HG03175 (cell line): Measurements from ENCODE around the gene PTPN13.

Experiments
- ATAC-seq: cut with Tn5 transposase; IDR thresholded peaks from one replicate; pipeline ENCODE4 v1.9.1; 2021; ENCODE audit warnings: mild to moderate bottlenecking, moderate library complexity; ENCODE audit not compliant: unreplicated experiment

PTPN13 gene

DNA sequence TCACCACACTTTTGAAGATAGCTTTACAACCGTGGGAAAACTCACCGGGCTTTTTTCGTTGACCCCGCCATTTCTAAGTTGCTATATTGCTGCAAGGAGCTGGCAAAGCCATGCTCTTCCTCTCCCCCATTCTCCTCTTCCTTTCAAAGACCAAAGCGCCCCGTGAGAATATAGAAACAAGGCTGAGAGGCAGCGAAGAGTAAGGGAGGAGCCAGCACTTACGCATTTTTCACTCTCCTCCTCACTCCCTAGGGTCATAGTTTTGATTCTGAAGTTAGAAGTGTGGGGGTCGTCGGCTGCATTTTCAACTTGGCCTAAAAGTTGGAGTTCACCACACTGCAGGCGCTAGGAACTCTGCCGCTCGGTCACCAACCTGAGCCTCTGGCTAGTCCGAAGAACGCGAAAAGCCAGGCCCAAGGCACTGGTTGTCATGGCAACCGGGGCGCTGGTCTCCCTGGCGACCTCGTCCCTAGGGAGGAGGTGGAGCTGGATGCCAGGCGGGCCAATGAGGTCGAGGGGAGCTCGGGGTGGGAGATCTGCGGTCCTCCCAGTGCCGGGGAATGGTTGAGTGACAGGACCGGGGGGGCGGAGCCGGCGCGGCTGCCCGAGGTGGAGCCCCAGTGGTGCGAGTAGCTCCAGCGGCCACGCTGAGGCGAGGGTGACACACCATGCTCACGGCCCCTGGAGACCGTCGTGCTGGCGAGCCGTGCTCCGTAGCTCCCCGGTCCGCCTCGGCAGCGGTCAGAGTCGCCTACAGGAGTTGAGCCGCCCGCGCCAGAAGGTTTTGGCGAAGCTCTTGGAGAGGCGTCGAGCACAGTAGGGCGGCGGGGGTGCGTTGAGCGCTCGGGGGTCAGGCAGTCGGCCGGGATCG is at the start of gene PTPN13:
PTPN13 (plus strand) TSS at position 628 of the 871 bp plus-strand sequence. CDS start 40,942 bp downstream, outside the sequence.
- peak; percentile 96 for ATAC-seq

DNA sequence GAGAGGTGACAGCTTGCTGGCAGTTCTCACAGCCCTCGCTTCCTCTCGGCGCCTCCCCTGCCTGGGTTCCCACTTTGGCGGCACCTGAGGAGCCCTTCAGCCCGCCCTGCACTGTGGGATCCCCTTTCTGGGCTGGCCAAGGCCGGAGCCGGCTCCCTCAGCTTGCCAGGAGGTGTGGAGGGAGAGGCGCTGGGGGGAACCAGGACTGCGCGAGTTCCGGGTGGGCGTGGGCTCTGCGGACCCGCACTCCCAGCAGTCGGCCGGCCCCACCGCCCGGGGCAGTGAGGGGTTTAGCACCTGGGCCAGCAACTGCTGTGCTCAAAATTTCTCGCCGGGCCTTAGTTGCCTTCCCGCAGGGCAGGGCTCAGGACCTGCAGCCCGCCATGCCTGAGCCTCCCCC is 47.0 kb upstream of the PTPN13 start:
- no peak for ATAC-seq

DNA sequence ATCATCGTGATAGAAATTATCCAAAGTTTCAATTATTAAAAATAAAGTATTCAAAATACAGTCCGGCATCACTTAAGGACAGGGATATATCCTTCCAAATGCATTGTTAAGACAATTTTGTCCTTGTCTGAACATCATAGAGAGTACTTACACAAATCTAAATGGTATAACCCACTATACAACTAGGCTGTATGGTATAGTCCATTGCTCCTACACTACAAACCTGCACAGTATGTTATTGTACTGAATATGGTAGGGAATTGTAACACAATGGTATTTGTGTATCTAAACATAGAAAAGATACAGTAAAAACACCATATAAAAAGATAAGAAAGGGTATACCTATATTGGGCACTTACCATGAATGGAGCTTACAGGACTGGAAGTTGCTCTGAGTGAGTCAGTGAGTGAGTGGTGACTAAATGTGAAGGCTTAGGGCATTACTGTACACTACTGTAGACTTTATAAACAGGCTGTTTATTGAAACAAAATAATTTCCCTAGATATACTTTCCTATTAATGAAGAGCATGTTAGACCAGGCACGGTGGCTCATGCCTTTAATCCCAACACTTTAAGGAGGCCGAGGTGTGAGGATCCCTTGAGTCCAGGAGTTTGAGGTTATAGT is 44.8 kb upstream of the PTPN13 start:
- ATAC-seq: no peak

DNA sequence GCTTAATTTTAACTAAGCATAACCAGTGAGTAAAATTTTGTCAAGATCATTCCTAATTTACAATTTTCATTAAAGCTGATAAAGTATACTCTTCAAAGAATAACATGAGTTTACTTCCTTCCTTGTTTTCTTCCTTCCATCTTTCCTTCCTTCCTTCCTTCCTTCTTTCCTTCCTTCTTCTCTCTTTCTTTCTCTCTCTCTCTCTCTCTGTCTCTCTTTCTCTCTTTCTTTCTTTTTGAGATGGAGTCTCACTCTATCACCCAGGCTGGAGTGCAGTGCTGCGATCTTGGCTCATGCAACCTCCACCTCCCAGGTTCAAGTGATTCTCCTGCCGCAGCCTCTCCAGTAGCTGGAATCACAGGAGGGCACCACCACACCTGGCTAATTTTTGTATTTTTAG is 42.7 kb upstream of the PTPN13 start:
- no peak for ATAC-seq

GRCh38 chr4:86554646-86555045 is 39.5 kb upstream of the PTPN13 start:
- no peak for ATAC-seq

DNA sequence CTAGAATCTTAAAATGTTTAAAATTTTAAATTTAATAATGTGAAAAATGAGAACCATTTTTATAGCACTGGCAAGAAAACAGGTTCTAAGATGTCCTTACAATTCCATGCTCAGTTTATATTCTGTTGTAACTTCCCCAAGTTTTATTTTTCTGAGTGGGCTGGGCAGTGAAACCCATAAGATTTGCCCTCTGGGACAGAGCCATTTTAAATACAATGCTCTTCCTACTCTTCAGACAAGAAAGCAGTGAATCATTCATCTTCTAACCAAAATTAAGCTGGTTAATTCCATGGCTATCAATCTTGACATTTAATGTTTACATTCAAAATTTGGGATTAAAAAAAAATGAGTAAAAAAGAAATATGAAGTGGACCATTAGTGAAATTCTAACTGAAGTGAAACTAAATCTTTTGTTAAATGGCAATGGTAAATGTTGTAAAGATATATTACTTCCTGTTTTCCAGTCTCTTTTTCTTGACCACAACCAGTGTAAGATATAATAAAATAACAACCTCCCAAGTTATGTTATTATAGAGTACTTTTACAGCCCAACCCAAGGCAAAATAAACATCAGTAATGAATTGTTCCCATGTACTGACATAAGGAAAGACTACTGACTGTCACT is 37.2 kb upstream of the PTPN13 start:
- ATAC-seq: no peak

DNA sequence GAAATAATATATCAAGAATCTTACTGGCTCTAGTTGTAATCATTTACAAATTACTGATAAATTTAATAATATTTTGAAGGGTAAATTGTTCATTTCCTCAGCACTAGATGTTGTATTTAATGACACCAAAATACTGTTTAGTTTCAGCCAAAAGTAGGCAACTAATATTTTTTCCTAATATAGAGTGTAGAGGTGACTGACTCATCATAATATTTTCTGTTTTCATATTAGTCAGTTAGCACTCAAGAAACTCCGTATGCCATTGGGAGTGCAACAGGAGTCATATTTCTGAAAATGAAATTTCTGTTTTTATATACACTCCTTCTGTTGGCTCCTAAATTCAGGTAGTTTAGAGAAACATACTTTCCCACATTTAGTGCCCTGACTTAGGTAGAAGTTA is 36.6 kb upstream of the PTPN13 start:
- ATAC-seq: peak; percentile 91

DNA sequence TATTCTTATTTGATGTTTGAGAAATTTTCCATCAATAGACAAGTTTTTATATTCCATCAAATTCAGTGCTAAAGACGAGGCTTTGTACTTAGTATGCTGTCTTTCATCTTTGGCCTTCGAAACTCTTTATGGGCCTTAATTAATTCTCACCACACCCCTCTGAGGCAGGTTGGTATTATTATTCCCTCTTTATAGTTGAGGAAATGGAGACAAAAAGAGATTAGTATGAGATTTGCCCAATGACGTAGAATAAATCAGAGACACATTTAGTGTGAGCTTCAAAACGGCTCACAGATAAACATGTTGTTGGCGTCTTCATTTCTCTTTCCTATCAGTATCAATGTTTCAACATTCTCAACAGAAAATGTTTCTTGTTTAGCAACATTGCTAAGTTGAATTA is 35.9 kb upstream of the PTPN13 start:
- no peak for ATAC-seq

GRCh38 chr4:86558797-86559196 is 35.3 kb upstream of the PTPN13 start:
- no peak for ATAC-seq

- no peak for ATAC-seq
Observed at GRCh38 chr4:86560447-86560846, 33.7 kb upstream of the PTPN13 start.

GRCh38 chr4:86561256-86561655 is 32.9 kb upstream of the PTPN13 start:
- no peak for ATAC-seq

GRCh38 chr4:86563416-86563815 is 30.7 kb upstream of the PTPN13 start:
- no peak for ATAC-seq

DNA sequence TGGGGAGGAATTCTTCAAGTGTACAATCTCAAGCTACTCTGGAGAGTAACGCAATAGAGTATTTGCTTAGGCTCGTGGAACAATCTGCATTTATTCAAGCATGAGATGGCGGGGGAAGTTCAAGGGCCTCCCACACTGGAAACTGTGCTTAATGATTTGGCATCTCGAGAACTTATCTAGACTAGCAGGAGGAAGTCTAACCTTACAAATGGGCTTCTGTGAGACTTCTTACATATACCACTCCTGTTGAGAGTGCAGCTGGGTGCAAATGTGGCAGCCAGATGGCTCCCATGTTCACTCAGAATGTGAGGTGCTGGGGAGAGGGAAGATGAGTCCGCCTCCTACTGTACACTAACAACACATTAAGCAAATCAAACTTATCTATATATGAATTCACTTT is 29.3 kb upstream of the PTPN13 start:
- no peak for ATAC-seq

DNA sequence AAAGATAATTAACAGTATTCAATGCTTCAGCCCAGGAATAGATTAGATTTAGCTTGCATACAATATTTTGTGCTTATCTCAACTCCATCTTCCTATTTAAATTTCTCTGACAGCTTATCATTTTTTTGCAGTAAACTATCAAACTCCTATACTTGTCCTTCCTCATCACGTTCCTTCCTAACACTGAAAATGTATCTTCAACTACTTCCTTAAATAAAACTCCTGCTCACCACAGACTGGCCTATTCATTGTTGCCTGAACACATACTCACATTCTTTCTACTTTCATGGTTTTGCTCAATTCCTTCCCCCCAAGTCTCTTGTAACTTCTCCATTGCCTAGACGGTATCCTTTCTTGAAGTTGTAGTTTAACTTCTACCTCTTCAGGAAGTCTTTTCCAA is 28.5 kb upstream of the PTPN13 start:
- no peak for ATAC-seq

DNA sequence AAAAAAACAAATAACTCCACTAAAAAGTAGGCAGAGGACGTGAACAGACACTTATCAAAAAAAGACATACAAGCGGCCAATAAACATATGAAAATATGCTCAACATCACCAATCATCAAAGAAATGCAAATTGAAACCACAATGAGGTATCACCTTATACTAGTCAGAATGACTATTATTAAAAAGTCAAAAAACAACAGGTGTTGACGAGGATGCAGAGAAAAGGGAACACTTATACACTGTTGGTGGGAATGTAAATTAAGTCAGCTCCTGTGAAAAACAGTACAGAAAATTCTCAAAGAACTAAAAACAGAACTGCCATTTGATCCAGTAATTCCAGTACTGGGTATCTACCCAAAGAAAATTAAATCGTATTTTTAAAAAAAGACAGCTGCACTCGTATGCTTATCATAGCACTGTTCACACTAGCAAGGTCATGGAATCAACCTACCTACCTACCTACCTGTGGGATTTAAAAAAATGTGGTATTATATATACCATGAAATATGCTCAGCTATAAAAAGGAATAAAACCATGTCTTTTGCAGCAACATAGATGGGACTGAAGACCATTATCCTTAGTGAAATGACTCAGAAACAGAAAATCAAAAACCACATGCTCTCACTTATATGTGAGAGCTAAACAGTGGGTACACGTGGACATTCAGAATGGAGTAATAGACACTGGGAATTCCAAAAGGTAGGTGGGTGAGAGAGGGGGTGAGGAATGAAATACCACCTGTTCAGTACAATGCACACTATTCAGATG is 24.8 kb upstream of the PTPN13 start:
- ATAC-seq: no peak

DNA sequence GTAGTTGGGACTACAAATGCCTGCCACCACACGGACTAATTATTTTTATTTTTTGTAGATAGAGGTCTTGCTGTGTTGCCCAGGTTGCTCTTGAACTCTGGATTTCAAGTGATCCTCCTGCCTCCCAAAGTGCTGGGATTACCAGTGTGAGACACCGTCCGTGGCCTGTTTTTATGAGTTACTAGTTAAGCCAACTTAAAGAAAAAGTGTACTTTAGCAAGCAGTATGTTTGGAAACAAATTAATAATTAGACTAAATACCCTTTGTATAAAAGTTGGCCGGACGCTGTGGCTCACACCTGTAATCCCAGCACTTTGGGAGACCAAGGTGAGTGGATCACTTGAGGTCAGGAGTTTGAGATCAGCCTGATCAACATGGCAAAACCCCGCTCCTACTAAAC is 14.2 kb upstream of the PTPN13 start:
- no peak for ATAC-seq

GRCh38 chr4:86582410-86582809 is 11.7 kb upstream of the PTPN13 start:
- no peak for ATAC-seq

GRCh38 chr4:86586160-86586572 is 7.9 kb upstream of the PTPN13 start:
- no peak for ATAC-seq

- ATAC-seq: no peak
Observed at GRCh38 chr4:86586626-86587380, 7.3 kb upstream of the PTPN13 start.

DNA sequence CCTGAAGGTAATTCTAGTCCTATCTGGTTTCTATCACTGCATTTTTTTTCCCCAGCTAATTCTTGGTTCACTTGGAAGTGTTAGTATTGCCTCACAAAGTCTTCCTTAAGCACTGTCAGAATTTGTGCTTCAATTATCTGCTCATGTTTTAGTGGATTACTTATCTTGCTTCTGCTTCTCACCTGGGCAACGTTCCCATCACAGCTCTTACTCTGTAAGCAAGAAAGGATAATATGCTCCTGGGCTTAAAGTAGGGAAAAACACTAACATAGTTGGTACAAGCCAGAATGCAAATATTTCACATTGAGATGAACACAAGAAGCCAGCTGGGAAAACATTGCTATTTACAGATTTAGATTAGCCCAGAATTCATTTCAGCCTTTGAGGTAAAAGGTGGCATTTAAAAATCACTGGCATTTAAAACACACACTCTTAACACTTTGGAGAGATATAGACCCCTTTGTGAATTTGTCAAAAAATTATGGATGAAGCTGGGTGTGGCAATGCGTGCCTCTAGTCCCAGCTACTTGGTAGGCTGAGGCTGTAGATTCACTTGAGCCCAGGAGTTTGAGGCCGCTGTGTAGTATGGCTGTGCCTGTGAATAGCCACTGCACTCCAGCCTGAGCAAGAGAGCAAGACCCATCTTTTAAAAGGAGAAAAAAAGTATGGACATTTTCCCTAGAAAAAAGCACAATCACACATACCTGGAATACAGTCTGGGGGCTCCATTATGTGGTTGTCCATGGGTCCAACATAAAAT is 6.6 kb upstream of the PTPN13 start:
- no peak for ATAC-seq
